GM13976 (cell line): Measurements from ENCODE around the gene WDR81.
"Not testable (repeated sequence)": the region's sequence is repeated elsewhere in the genome, so short reads cannot be mapped to it uniquely, and the experiment has no call there.

Source experiments
- DNase-seq: peaks from one replicate; pipeline ENCODE4 v3.0.0; 2012; ENCODE audit warnings: low spot score
- in situ Hi-C: fragments of 300-500 bp; cut with MboI; formaldehyde crosslinking; loops from one replicate; pipeline ENCODE4 v1.12.0; 2022; ENCODE audit warnings: low sequenced_read_pairs, mixed read lengths, inconsistent platforms; ENCODE audit not compliant: unreplicated experiment
- TF ChIP-seq, protein P1 (sequence below): IDR thresholded peaks from 2 replicates; pipeline ENCODE4 v1.5.1; 2012; ENCODE audit warnings: borderline replicate concordance, mild to moderate bottlenecking; ENCODE audit not compliant: insufficient read depth; ENCODE audit errors: extremely low read depth, missing control alignments, control extremely low read depth

WDR81 gene

GRCh38 chr17:1716076-1716911 is 8.2 kb upstream of the WDR81 start:
- in situ Hi-C loops: loop anchor here (25.0 kb wide), 1 partner anchor 321 kb away; the partner anchor contains the start of genes DPH1, OVCA2 and RTN4RL1
- peak; percentile 100 for DNase-seq
- TF ChIP-seq, protein P1, sequence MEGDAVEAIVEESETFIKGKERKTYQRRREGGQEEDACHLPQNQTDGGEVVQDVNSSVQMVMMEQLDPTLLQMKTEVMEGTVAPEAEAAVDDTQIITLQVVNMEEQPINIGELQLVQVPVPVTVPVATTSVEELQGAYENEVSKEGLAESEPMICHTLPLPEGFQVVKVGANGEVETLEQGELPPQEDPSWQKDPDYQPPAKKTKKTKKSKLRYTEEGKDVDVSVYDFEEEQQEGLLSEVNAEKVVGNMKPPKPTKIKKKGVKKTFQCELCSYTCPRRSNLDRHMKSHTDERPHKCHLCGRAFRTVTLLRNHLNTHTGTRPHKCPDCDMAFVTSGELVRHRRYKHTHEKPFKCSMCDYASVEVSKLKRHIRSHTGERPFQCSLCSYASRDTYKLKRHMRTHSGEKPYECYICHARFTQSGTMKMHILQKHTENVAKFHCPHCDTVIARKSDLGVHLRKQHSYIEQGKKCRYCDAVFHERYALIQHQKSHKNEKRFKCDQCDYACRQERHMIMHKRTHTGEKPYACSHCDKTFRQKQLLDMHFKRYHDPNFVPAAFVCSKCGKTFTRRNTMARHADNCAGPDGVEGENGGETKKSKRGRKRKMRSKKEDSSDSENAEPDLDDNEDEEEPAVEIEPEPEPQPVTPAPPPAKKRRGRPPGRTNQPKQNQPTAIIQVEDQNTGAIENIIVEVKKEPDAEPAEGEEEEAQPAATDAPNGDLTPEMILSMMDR: no peak

DNA sequence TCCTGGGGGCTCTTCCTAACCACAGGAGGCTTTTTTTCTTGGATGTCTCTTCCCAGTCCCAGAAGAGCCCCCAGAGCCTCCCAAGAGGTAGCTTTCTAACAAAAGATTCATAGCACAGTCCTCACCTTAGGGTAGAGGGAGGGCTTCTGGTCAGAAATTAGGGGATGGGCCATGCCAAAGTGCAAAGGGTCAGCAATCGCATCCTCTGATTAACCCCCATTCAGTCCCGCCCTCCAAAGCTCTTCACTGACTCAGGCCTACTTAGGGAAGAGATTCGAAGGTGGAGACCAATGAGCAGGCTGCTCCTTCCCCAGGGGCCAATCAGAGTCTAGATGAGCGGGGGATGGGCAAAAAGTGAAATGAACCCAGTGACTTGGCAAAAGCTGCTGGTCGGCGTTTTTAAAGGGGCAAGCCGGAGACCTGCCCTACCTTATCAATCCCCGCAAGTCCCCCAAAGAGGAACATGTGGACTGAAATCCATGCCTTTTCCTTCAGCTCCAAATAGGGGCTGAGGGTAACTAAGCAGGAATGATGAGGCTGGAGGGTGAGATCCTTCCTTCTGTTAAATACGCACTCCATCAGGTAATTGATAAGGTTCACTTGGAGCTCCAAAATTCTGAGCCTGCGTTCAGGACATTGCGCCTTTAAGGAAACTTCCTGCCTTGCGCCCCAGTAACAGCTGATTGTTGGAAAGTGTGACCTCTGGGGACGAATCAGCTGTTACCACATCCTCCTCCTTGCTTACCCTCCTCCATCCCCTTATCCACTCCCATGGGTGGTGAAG is 7.4 kb upstream of the WDR81 start:
- in situ Hi-C loops: loop anchor here (25.0 kb wide), 1 partner anchor 320 kb away; the partner anchor contains the start of genes DPH1, OVCA2 and RTN4RL1
- DNase-seq: peak; percentile 91
- TF ChIP-seq, protein P1: no peak

- TF ChIP-seq, protein P1: no peak
- in situ Hi-C loops: loop anchor here (25.0 kb wide), 1 partner anchor 319 kb away; the partner anchor contains the start of genes DPH1, OVCA2 and RTN4RL1
- no peak for DNase-seq
These were observed 5.9 kb upstream of the WDR81 start for GRCh38 chr17:1718362-1719165.

GRCh38 chr17:1720856-1721386 is 3.6 kb upstream of the WDR81 start:
- peak; percentile 58 for DNase-seq
- in situ Hi-C loops: loop anchor here (25.0 kb wide), 1 partner anchor 316 kb away; the partner anchor contains the start of genes DPH1, OVCA2 and RTN4RL1
- TF ChIP-seq, protein P1: peak; percentile 96

DNA sequence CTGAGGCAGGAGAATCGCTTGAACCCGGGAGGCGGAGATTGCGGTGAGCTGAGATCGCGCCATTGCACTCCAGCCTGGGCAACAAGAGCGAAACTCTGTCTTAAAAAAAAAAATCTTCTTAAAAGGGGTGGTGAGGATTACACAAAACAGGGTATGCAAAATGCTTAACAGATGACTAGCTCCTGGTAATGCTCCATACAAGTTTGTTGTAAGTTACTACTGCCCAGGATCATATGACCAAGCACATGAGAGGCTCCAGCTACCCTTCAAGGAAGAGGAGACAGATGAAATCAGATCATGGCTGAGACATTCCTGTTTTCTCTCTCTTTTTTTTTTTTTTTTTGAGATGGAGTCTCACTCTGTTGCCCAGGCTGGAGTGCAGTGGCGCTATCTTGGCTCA is 2.5 kb upstream of the WDR81 start:
- in situ Hi-C loops: loop anchor here (25.0 kb wide), 1 partner anchor 315 kb away; the partner anchor contains the start of genes DPH1, OVCA2 and RTN4RL1
- DNase-seq: not testable (repeated sequence)

DNA sequence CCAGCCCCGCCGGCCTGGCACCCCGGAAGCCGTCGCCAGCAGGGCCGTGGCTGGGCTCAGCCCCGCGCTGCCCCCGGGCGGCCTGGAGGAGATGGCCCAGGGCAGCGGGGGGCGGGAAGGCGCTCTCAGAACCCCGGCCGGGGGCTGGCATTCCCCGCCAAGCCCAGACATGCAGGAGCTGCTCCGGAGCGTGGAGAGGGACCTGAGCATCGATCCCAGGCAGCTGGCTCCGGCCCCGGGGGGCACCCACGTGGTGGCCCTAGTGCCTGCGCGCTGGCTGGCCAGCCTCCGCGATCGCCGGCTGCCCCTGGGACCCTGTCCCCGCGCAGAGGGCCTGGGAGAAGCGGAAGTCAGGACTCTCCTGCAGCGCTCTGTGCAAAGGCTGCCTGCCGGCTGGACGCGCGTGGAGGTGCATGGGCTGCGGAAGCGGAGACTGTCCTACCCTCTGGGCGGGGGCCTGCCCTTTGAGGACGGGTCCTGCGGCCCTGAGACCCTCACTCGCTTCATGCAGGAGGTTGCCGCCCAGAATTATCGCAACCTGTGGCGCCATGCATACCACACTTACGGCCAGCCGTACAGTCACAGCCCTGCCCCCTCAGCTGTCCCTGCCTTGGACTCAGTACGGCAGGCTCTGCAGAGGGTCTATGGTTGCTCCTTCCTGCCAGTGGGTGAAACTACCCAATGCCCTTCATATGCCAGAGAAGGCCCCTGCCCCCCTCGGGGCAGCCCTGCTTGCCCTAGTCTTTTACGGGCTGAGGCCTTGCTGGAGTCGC is 551 bp downstream of the WDR81 start:
- no peak for DNase-seq
- TF ChIP-seq, protein P1: no peak
- in situ Hi-C loops: loop anchor here (25.0 kb wide), 1 partner anchor 312 kb away; the partner anchor contains the start of genes DPH1, OVCA2 and RTN4RL1
